Stimulated activated CD8-positive, alpha-beta memory T cell treated with anti-CD3 and anti-CD28 coated beads, Interleukin-7, amount 100 ng/mL, for 24 hours (primary cell): ENCODE results near the gene TM9SF1.

Source experiments
- DNase-seq: peaks from one replicate; pipeline ENCODE4 v3.0.0-alpha.2; 2020; ENCODE audit warnings: low read depth

The TM9SF1 gene

GRCh38 chr14:24178399-24179178 is 16.7 kb downstream of the TM9SF1 start:
- no peak for DNase-seq

- no peak for DNase-seq
Observed at GRCh38 chr14:24177891-24178290, 17.4 kb downstream of the TM9SF1 start.

- DNase-seq = no peak
Observed at GRCh38 chr14:24177041-24177825, 18.0 kb downstream of the TM9SF1 start.

- no peak for DNase-seq
Observed at GRCh38 chr14:24176599-24176998, 18.6 kb downstream of the TM9SF1 start.

GRCh38 chr14:24172871-24173281 is 22.4 kb downstream of the TM9SF1 start:
- DNase-seq = no peak

- DNase-seq = no peak
Observed at GRCh38 chr14:24172261-24172860, 22.9 kb downstream of the TM9SF1 start.

- DNase-seq = peak; percentile 48
Observed at GRCh38 chr14:24171422-24172260, 23.6 kb downstream of the TM9SF1 start, which contains the start of gene REC8. Gene REC8, plus strand, starts transcription at chr14:24172080. Its CDS starts 473 bp downstream, at chr14:24172553.

- no peak for DNase-seq
Observed at GRCh38 chr14:24167469-24168114, 27.6 kb downstream of the TM9SF1 start.

GRCh38 chr14:24165785-24166184 is 29.5 kb downstream of the TM9SF1 start:
- no peak for DNase-seq

- no peak for DNase-seq
Observed at GRCh38 chr14:24164518-24164991, 30.7 kb downstream of the TM9SF1 start.

- DNase-seq = no peak
Observed at GRCh38 chr14:24162093-24162492, 33.1 kb downstream of the TM9SF1 start.

- peak; percentile 97 for DNase-seq
Observed at GRCh38 chr14:24160850-24161804, 34.1 kb downstream of the TM9SF1 start, which contains the start of gene IRF9. Gene IRF9, plus strand, starts transcription at chr14:24161265. Its CDS starts 880 bp downstream, at chr14:24162145.

- no peak for DNase-seq
Observed at GRCh38 chr14:24160499-24160849, 34.8 kb downstream of the TM9SF1 start.

GRCh38 chr14:24159777-24160498 is 35.3 kb downstream of the TM9SF1 start:
- no peak for DNase-seq

- no peak for DNase-seq
Observed at GRCh38 chr14:24157331-24157730, 37.9 kb downstream of the TM9SF1 start.

- no peak for DNase-seq
Observed at GRCh38 chr14:24156840-24157239, 38.4 kb downstream of the TM9SF1 start.

GRCh38 chr14:24155100-24155499 is 40.1 kb downstream of the TM9SF1 start:
- no peak for DNase-seq

- no peak for DNase-seq
Observed at GRCh38 chr14:24151404-24152080, 43.7 kb downstream of the TM9SF1 start.

- no peak for DNase-seq
Observed at GRCh38 chr14:24150993-24151392, 44.2 kb downstream of the TM9SF1 start.
